NCI-H1092 treated with DMSO at 0.1 percent for 48 hours (cell line): ENCODE results near the gene OR51B5.
"Not testable (repeated sequence)": the region's sequence is repeated elsewhere in the genome, so short reads cannot be mapped to it uniquely, and the experiment has no call there.

Experiments
- DNase-seq: peaks from one replicate; lab custom pipeline; 2025; lab: John Stamatoyannopoulos, UW

The OR51B5 gene

GRCh38 chr11:5343474-5344335, at the start of gene OR51B5:
OR51B5 (minus strand) TSS chr11:5343524; CDS start chr11:5343524, 0 bp downstream.
- no peak for DNase-seq

- DNase-seq, result no peak
Measured at GRCh38 chr11:5390210-5390609, 46.9 kb upstream of the OR51B5 start.

GRCh38 chr11:5384335-5384734, 41.0 kb upstream of the OR51B5 start:
- no peak for DNase-seq

- DNase-seq, result no peak
Measured at GRCh38 chr11:5383576-5383975, 40.3 kb upstream of the OR51B5 start, which contains the start of gene OR51M1. OR51M1 (plus strand) TSS chr11:5383812; CDS start chr11:5389399, 5,587 bp downstream.

- DNase-seq, result peak; percentile 2
Measured at GRCh38 chr11:5380740-5381342, 37.5 kb upstream of the OR51B5 start.

- no peak for DNase-seq
Measured at GRCh38 chr11:5369789-5370188, 26.5 kb upstream of the OR51B5 start.

- DNase-seq, result no peak
Measured at GRCh38 chr11:5368502-5369043, 25.2 kb upstream of the OR51B5 start.

- no peak for DNase-seq
Measured at GRCh38 chr11:5367448-5368074, 24.2 kb upstream of the OR51B5 start.

GRCh38 chr11:5366856-5367255, 23.5 kb upstream of the OR51B5 start:
- DNase-seq, result no peak

GRCh38 chr11:5366365-5366764, 23.0 kb upstream of the OR51B5 start:
- not testable (repeated sequence) for DNase-seq

GRCh38 chr11:5364214-5364613, 20.9 kb upstream of the OR51B5 start:
- DNase-seq, result no peak

GRCh38 chr11:5363679-5364078, 20.4 kb upstream of the OR51B5 start:
- DNase-seq, result no peak

- DNase-seq, result no peak
Measured at GRCh38 chr11:5362017-5362625, 18.8 kb upstream of the OR51B5 start.

- DNase-seq, result not testable (repeated sequence)
Measured at GRCh38 chr11:5356031-5356430, 12.7 kb upstream of the OR51B5 start.

- DNase-seq, result no peak
Measured at GRCh38 chr11:5351208-5351607, 7.9 kb upstream of the OR51B5 start, which contains the start of gene OR51B6. OR51B6 (plus strand) TSS chr11:5351508; CDS start chr11:5351508, 0 bp downstream.

- no peak for DNase-seq
Measured at GRCh38 chr11:5349550-5349949, 6.2 kb upstream of the OR51B5 start.

GRCh38 chr11:5348551-5349194, 5.3 kb upstream of the OR51B5 start:
- DNase-seq, result no peak

GRCh38 chr11:5345831-5346230, 2.5 kb upstream of the OR51B5 start:
- no peak for DNase-seq

- no peak for DNase-seq
Measured at GRCh38 chr11:5339771-5340322, 3.5 kb downstream of the OR51B5 start.

GRCh38 chr11:5337253-5337652, 6.1 kb downstream of the OR51B5 start:
- not testable (repeated sequence) for DNase-seq

- no peak for DNase-seq
Measured at GRCh38 chr11:5336331-5336730, 7.0 kb downstream of the OR51B5 start.
